HG03575 (cell line): Measurements from ENCODE around the gene BPIFB6.

Experiments
- ATAC-seq: cut with Tn5 transposase; IDR thresholded peaks from one replicate; pipeline ENCODE4 v1.9.1; 2021; ENCODE audit not compliant: unreplicated experiment, insufficient number of reproducible peaks, low FRiP score; ENCODE audit errors: extremely low read depth

BPIFB6 gene

DNA sequence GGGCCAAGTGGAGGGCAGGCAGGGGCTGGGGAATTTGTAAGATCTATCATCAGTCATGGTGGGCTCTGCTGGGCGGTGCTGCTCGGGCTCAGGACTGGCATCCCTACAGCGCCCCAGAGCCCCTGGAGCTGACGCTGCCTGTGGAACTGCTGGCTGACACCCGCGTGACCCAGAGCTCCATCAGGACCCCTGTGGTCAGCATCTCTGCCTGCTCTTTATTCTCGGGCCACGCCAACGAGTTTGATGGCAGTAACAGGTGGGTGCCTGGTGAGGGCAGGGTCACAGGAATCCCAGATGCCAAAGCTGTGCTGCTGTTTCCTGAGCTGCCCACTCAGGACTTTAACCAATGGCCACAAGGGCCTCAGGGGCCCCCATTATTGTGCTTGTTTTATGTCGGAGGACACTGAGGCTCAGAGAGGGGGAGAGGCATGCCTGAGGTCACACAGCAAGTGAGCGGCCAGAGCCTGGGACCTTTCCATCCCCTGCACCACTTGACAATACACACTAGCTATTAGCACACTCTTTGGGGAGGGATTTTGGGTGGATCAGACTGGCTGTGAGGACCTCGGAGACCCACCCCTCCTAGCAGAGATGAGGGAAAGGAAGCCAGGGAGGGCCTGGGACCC lies 17.6 kb upstream of the BPIFB6 start:
- no peak for ATAC-seq

DNA sequence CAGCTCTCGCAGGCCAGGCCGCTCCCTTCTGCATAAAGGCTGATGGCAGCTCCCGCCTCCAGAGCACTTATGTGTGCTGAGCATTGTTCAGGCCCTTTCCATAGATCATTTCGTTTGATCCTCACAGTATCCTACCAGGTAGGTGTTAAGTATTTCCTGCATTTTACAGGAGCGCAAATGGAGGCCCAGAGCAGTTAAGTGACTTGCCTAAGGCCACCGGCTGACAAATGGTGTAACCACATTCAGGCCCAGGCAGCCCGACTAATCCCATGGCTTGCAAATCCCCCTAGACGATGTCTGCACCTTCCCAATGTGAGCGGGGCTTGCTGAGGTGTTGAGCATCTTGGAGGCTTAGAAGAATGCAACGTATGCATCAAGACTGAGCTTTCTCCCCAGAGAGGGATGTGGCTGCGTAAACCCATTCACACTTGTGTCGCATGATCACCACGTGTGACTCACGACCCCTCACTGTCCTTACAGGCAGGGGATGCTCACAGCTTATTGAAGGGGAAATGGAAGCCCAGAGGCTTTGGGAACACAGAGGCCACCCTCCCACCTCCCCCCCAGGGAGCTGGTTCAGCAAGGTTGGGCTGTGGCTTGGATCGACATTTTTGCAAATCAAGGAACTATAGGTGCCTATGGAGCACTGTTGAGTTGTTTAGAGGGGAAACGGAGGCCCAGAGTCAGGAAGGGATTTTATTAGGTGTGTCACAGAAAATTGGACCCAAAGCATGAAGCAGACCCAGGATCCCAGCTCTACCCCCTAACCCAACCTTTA lies 16.9 kb upstream of the BPIFB6 start:
- ATAC-seq, result no peak

DNA sequence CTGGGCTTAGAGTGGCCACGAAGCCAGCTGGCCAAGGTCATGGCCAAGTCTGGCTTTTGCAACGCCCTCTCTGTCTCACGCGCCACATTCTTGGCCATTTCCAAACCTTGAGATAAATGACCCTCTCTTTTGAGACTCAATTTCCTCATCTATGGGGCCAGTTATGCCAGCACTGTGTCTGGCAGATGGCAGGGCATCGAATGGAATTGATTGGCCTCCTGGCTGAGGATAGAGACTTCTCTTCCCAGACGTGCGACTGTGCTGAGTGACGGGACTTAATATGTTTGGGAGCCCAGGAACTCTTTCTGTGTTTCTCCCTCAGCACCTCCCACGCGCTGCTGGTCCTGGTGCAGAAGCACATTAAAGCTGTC lies 16.3 kb upstream of the BPIFB6 start:
- ATAC-seq, result no peak

DNA sequence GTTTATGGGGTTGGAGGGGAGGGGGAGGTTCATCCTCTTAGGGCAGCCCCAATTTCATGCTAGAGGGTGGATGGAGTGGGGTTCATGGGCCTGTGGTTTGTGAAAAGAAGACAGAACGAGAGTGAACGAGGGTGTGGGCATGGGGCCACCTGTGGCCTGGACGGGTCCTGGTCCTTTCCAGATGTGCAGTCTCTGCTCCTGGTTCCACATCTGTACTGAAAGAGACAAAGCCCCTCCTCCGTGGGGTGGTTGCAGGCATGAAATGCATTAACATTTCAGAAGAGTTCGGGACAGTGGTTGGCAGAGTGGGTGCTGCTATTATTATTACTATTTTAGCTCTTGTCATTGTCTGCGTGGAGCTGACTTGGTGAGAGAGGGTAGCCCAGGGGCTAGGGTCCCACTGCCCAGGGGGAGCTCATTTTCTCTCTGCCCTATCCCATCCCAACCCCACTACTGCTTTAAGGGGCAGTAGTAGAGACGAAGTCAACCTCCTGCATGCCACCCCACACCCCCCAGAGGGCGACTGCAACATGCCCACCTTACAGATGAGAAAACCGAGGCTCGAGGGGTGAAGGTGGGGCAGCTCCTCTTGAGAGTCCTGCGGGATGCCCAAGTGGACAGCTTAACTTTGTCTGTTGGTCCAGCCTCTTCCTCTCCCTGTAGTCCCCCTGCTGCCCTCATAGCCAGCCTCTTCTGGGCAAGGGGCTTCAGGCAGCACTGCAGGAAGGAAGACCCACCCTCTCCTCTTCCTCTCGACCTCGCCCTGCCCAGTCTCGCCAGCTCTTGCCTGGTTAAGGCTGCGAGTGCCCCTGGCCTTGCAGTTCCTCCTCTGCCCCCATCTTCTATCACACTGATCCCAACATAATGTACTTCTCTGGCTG lies 15.5 kb upstream of the BPIFB6 start:
- ATAC-seq, result no peak

DNA sequence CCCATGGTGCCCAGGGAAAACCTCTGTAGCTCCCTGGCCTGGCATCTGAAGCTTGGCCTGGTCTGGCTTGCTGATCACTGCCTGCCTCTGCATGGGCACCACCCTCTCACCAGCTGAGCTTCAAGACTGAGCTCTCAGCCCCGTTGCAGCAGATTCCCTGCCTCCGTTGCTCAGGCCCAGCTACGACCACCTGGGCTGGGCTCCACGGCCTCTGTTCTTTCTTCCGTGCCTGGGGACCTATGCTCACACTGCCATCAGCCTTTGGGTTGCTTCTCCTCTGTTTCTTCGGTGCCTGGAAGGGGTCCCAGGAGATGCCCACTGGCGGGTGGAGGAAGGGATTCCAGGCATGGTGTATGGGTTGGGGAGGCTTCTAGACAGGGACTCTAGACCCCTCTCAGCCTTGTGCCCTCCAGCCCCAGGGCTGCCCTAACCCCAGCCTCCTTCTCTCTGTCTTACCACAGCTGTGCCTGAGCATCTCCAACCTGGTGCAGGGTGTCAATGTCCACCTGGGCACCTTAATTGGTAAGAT lies 14.8 kb upstream of the BPIFB6 start:
- no peak for ATAC-seq

DNA sequence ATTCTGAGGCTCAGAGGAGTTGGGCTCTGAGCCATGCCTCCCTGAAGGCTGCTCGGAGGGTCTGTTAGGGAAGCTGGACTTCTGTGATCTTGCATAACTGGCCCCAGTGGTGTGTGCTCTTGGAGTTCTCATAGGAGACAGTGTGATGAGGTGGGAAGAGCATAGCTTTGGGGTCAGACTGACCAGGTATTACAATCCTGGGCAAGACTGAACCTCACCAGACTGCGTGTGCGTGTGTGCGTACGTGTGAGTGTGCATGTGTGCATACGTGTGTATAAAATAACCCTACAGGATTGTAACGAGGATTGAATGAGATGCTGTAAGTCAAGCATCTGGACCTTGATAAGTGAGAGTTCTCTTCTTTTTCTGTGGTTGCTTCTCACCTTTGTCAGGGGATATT lies 13.9 kb upstream of the BPIFB6 start:
- ATAC-seq, result no peak

DNA sequence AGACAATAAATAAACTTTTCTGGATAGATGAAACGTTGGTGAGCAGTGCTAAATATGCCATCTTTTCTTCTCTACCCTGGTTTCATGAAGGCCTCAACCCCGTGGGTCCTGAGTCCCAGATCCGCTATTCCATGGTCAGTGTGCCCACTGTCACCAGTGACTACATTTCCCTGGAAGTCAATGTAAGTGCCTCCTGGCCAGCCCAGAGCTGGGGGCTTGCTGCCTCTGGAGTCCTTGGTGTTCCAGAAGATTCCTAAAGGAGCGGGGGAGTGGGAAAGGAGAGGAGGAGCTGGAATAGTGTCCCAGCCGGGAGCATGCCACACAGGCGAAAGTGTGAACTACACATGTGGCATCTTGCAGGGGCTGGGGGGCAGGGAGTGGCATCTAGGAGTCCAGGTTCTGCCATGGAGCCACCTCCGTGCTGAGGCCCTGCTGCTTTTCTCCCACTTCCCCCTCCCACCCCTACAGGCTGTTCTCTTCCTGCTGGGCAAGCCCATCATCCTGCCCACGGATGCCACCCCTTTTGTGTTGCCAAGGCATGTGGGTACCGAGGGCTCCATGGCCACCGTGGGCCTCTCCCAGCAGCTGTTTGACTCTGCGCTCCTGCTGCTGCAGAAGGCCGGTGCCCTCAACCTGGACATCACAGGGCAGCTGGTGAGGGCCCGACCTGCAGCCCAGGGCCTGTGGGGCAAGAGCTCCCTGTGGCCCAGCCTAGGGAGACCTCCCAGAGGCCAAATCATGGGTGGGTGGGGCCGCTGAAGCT lies 13.1 kb upstream of the BPIFB6 start:
- ATAC-seq, result no peak

DNA sequence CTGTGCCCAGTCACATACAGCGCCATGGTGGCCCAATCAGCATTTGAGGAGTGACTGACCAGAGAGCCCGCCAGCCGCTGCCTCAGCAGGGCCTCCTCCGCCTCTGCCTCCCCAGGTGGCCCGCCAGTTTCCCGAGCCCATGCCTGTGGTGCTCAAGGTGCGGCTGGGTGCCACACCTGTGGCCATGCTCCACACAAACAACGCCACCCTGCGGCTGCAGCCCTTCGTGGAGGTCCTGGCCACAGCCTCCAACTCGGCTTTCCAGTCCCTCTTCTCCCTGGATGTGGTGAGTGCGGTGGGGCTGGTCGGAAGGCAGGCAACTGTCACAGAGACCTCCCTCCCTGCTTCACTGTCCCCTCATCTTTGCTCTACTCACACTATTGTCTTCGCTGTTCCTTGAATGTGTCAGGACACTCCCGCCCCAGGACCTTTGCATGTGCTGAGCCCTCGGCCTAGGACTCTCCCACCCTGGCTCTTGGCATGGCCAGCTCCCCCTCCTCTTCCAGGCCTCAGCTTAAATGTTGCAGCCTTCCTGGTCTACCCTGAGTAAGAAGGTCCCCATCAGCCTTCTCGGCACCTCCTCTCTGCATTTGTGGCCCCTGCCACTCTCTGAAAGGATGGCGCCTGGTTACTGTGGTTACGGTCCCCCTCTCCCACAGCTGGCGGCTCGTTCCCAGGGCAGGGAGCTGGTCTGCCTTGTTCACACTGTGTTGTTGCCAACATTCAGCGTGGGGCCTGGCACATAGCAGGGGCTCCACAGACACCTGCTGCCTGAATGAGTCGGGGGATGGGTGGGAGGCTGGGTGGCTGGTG lies 11.8 kb upstream of the BPIFB6 start:
- no peak for ATAC-seq

DNA sequence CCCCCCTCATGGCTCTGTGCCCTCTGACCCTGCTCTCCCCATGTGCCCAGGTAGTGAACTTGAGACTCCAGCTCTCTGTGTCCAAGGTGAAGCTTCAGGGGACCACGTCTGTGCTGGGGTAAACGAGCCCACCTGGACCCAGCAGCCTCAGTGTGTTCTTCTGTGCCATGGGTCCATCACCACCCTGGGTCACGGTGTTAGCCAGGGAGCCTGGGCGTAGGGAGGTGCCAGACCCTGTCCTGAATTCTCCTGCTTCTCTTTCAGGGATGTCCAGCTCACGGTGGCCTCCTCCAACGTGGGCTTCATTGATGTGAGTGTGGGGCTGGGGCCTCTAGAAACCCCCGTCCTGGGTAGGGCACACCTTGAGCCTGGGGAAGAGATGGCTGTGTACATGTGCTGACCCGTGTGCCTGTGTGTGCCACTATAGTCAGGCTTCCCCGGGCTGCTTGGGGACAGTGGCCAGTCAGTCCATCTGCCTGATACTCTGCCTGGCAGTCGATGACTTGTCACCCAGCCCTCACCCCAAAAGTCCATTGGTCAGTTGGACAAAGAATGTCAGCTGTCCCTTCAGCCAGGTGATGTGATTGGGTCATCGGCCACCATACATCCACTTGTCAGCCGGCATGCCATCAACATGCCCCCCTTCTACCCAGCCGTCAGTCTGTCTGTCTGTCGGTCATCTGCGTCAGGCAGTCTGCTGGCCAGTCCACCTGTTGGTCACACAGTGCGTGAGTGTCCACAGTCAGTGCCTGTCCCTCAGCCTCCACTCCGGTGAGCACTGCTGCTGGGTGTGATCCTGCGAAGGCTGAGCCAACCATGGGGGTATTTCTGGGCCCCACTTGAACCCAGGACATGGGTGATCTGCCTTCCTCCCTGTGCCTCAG lies 10.9 kb upstream of the BPIFB6 start:
- no peak for ATAC-seq

DNA sequence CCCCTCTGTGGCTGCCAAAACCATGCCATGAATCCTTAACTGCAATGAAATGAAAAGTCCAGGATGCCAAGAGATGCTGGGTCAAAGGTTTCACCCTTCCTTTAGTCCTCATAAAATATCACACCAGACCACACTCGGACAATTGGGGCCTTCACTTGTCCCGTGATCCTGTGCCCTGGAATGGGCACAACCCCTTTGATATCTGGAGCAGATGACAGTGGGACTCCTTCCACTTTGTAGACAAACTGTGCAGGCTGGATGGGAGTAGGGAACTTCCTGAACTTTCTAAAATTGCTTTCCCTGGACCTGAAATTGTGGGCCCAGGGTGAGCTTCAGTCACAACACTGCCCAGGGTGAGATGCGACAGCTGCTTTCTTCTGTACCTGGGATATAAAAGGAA lies 9.6 kb upstream of the BPIFB6 start:
- ATAC-seq, result no peak

DNA sequence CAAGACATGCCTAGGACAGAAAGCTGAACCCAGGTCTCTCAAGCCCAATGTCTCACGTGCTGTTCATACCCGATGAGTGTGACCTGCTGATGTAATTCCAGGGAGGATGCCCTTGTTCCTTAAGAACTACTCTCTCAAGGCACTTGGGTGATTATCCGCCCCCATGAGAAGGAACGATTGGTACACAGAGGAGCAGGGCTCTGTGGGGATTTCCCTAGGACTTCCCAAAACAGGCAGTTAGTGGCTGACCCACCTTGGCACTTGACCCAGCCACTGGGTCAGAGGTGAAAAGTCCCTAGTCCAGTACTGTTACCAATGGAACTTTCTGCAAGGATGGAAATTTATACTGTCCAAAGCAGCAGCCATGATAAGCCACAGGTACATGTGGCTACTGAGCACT lies 9.2 kb upstream of the BPIFB6 start:
- no peak for ATAC-seq

DNA sequence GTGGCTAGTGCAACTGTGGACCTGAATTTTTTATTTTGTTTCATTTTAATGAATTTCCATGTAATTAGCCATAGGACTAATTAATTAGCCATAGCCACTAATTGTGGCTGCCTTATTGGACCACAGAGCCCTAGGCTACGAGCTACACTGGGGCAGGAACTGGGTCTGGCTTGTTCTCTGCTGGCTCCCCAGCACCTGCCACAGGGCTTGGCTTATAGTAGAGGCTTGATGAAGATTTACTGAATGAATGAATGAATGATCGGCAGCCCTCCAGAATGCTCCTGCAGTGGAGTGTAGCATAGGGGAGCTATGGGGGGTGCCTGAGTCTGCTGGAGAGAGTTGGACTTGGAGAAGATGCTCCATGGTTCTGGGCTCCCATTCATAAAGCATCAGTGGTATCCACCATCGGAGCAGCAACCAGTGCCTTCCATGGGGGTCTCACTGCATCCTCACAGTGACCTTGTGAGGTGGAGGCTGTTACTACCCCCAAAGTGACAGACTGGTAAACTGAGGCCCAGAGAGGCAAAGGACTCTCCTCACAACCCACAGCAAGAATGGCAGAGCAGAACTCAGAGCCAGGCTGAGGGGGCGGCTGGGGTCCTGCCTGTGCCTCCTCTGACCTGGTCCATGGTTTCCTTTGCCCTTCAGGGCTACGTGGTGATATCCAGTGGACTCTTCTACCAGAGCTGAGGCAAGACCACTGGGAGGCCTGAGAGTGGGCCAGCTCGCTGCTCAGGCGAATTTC lies 8.6 kb upstream of the BPIFB6 start:
- ATAC-seq, result no peak

DNA sequence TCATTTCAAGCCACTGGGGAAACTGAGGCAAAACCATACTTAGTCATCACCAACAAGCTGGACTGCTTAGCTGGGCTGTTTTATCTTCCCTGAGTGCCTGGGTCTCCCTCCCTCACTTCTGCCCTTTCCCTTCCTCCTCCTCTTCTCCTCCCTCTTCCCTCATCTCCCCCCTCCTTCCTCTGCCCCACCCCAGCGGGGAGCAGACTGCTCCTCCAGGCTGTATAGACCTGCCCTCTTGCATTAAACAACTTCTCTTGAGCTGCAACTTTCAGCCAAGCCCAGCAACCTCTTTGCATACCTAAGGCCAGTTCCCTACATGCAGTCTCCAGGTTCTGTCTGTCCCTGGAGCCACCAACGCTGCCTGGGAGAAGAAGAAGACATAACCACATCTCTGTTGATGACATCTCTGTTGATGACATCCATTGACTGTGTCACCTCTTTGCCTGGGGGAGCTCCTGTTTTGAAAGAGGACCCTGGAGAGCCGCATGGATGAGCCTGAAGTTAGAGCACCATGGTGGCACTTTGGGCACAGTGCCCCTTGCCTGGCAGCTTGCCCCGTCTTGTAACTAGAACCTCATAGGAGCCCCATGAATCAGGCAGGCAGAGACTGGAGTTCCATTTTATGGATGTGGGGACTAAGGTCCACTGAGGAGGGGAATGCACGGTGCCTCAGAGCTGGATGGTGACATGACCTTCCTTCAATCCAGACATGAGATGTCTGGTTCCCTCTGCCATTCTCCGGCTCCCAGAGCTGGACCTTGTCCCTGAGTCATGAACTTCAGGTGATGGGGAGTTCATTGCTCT lies 7.8 kb upstream of the BPIFB6 start:
- ATAC-seq, result no peak

DNA sequence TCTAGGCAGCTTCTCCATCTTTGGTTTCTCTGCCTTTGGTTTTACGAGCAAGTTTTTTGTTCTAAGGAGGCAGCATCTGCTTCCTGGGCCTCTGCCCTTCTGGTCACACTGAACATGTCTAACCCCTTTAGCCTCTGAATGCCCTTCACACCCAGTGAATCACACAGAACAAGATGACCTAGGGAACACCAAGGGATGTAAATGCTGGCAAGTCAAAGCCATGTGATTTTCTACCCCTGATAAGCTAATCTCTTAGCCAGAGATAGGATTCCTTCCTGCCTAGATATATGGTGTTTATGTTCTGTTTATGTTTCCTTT lies 7.2 kb upstream of the BPIFB6 start:
- no peak for ATAC-seq

DNA sequence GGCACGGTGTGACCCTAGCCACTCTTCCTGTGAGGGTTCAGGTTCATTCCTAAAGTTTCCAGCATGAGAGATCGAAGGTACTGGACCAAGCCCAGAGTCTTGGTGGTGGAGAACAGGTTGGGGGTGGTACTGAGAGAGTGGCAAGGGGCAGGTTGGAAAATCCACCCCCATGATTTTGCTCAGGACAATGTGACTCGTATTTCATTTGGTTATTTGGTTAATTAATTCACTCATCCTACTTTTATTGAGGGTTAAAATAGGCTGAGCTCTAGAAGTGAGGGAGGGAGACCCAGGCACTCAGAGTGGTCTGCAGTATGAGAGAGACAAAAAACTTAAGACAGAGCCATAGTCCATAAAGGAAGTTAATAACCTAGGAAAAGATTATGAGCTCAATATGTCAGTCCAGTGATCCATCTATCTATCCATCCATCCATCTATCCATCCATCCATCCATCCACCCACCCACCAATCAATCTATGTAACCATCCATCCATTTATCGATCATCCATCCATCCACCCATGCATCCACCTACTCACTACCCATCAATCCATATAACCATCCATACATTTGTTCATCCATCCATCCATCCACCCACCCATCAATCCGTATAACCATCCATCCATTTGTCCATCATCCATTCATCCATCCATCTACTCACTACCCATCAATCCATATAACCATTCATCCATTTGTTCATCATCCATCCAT lies 6.7 kb upstream of the BPIFB6 start:
- no peak for ATAC-seq
